HL-60/S4 treated with phorbol 12-myristate 13-acetate at 8.2 ng/mL for 4 days and 3 days (cell line): ENCODE data around the gene NOX4.

Experiments used
- in situ Hi-C: fragments of 300-500 bp; cut with MboI; formaldehyde crosslinking; loops from 2 replicates; pipeline ENCODE4 v1.15.0; 2022; ENCODE audit warnings: low sequenced_read_pairs

Gene NOX4

GRCh38 chr11:89490981-89491690 lies at the start of gene NOX4:
NOX4 (minus strand) TSS chr11:89491375; CDS start chr11:89491246, 129 bp downstream.
- in situ Hi-C loops, result no loop called here

GRCh38 chr11:89540826-89541225 lies 49.7 kb upstream of the NOX4 start:
- in situ Hi-C loops, result no loop called here

GRCh38 chr11:89537936-89538335 lies 46.8 kb upstream of the NOX4 start:
- in situ Hi-C loops, result no loop called here

GRCh38 chr11:89536926-89537325 lies 45.8 kb upstream of the NOX4 start:
- in situ Hi-C loops, result no loop called here

- in situ Hi-C loops, result no loop called here
Measured at GRCh38 chr11:89535221-89535620, 44.0 kb upstream of the NOX4 start.

GRCh38 chr11:89529626-89530380 lies 38.6 kb upstream of the NOX4 start:
- in situ Hi-C loops, result no loop called here

- in situ Hi-C loops, result no loop called here
Measured at GRCh38 chr11:89521792-89522191, 30.6 kb upstream of the NOX4 start.

- in situ Hi-C loops, result no loop called here
Measured at GRCh38 chr11:89521294-89521693, 30.1 kb upstream of the NOX4 start.

- in situ Hi-C loops, result no loop called here
Measured at GRCh38 chr11:89516496-89516895, 25.3 kb upstream of the NOX4 start.

- in situ Hi-C loops, result no loop called here
Measured at GRCh38 chr11:89508544-89508943, 17.4 kb upstream of the NOX4 start.

GRCh38 chr11:89504270-89504669 lies 13.1 kb upstream of the NOX4 start:
- in situ Hi-C loops, result no loop called here

- in situ Hi-C loops, result no loop called here
Measured at GRCh38 chr11:89503422-89503821, 12.2 kb upstream of the NOX4 start.

GRCh38 chr11:89502301-89502700 lies 11.1 kb upstream of the NOX4 start:
- in situ Hi-C loops, result no loop called here

- in situ Hi-C loops, result no loop called here
Measured at GRCh38 chr11:89500336-89500735, 9.2 kb upstream of the NOX4 start.

- in situ Hi-C loops, result no loop called here
Measured at GRCh38 chr11:89498845-89499448, 7.8 kb upstream of the NOX4 start.

- in situ Hi-C loops, result no loop called here
Measured at GRCh38 chr11:89495951-89496350, 4.8 kb upstream of the NOX4 start.

GRCh38 chr11:89493431-89493830 lies 2.3 kb upstream of the NOX4 start:
- in situ Hi-C loops, result no loop called here

- in situ Hi-C loops, result no loop called here
Measured at GRCh38 chr11:89490602-89490980, 584 bp downstream of the NOX4 start.

- in situ Hi-C loops, result no loop called here
Measured at GRCh38 chr11:89489930-89490329, 1.2 kb downstream of the NOX4 start.

GRCh38 chr11:89487016-89487415 lies 4.2 kb downstream of the NOX4 start:
- in situ Hi-C loops, result no loop called here

- in situ Hi-C loops, result no loop called here
Measured at GRCh38 chr11:89484896-89485295, 6.3 kb downstream of the NOX4 start.

GRCh38 chr11:89477175-89477574 lies 14.0 kb downstream of the NOX4 start:
- in situ Hi-C loops, result no loop called here
